Ishikawa (cell line): Measurements from ENCODE around the gene AMPD2.

Experiments
- CEBPB ChIP-seq: IDR thresholded peaks from 2 replicates; pipeline ENCODE4 v1.6.1; 2012
- CREB1 ChIP-seq: IDR thresholded peaks from 2 replicates; pipeline ENCODE4 v1.6.1; 2012; ENCODE audit warnings: low read depth
- EGR1 ChIP-seq: IDR thresholded peaks from 2 replicates; pipeline ENCODE4 v1.6.1; 2012
- EP300 ChIP-seq: IDR thresholded peaks from 2 replicates; pipeline ENCODE4 v1.6.1; 2012; ENCODE audit warnings: borderline replicate concordance
- FOXM1 ChIP-seq: IDR thresholded peaks from 2 replicates; pipeline ENCODE4 v1.6.1; 2012; ENCODE audit warnings: low read depth, borderline replicate concordance
- MAX ChIP-seq: IDR thresholded peaks from 2 replicates; pipeline ENCODE4 v1.6.1; 2012
- NFIC ChIP-seq: IDR thresholded peaks from 2 replicates; pipeline ENCODE4 v1.6.1; 2012
- RAD21 ChIP-seq: IDR thresholded peaks from 2 replicates; pipeline ENCODE4 v1.6.1; 2012; ENCODE audit warnings: low read depth
- REST ChIP-seq: IDR thresholded peaks from 2 replicates; pipeline ENCODE4 v1.6.1; 2012; ENCODE audit warnings: low read depth, mild to moderate bottlenecking
- TAF1 ChIP-seq: IDR thresholded peaks from 2 replicates; pipeline ENCODE4 v1.6.1; 2012; ENCODE audit warnings: low read depth, mild to moderate bottlenecking
- TCF12 ChIP-seq: IDR thresholded peaks from 2 replicates; pipeline ENCODE4 v1.6.1; 2012; ENCODE audit warnings: low read depth
- TEAD4 ChIP-seq: IDR thresholded peaks from 2 replicates; pipeline ENCODE4 v1.6.1; 2012
- USF1 ChIP-seq: IDR thresholded peaks from 2 replicates; pipeline ENCODE4 v1.6.1; 2012
- YY1 ChIP-seq: IDR thresholded peaks from 2 replicates; pipeline ENCODE4 v1.6.1; 2012; ENCODE audit warnings: low read depth
- ZBTB7A ChIP-seq: IDR thresholded peaks from 2 replicates; pipeline ENCODE4 v1.6.1; 2012; ENCODE audit warnings: low read depth

The AMPD2 gene

GRCh38 chr1:109619576-109620400 lies at the start of gene AMPD2, which contains the start of gene GNAT2:
Gene AMPD2, plus strand, starts transcription at chr1:109619837. Its CDS starts 1,339 bp downstream, at chr1:109621176.
Gene GNAT2, minus strand, starts transcription at chr1:109619616. Its CDS starts 6,746 bp downstream, at chr1:109612870.
- TF ChIP-seq FOXM1 (no peak), USF1 (peak; percentile 91), NFIC (0 out of 2 replicates have a peak, but pooled peaks have one; percentile 22), YY1 (peak; percentile 69), TEAD4 (no peak), REST (no peak), EP300 (peak; percentile 29; the same call in 1 of the 2 replicates), CEBPB (no peak), TCF12 (no peak; the same call in 1 of the 2 replicates), ZBTB7A (peak; percentile 94; the same call in 1 of the 2 replicates), TAF1 (peak; percentile 63), EGR1 (0 out of 2 replicates have a peak, but pooled peaks have one; percentile 22), MAX (peak; percentile 98), RAD21 (no peak), CREB1 (no peak)

- 0 out of 2 replicates have a peak, but pooled peaks have one; percentile 42 for TF ChIP-seq TEAD4
- no peak for TF ChIP-seq YY1
- TF ChIP-seq ZBTB7A, result no peak
- TF ChIP-seq EGR1, result no peak
- no peak for TF ChIP-seq FOXM1
- peak; percentile 24; the same call in 1 of the 2 replicates for TF ChIP-seq CEBPB
Observed at GRCh38 chr1:109570414-109570813, 49.2 kb upstream of the AMPD2 start.

- no peak for TF ChIP-seq TCF12
- no peak for TF ChIP-seq FOXM1
Observed at GRCh38 chr1:109573785-109574184, 45.9 kb upstream of the AMPD2 start.

GRCh38 chr1:109578947-109579443 lies 40.6 kb upstream of the AMPD2 start:
- TF ChIP-seq REST (no peak), FOXM1 (no peak), RAD21 (no peak), CEBPB (no peak), USF1 (no peak), MAX (no peak)

GRCh38 chr1:109579491-109579890 lies 40.1 kb upstream of the AMPD2 start:
- TF ChIP-seq EP300, result no peak
- no peak for TF ChIP-seq TEAD4
- TF ChIP-seq CEBPB, result no peak
- no peak for TF ChIP-seq CREB1
- no peak for TF ChIP-seq ZBTB7A
- TF ChIP-seq FOXM1, result no peak
- TF ChIP-seq MAX, result no peak
- TF ChIP-seq USF1, result no peak
- no peak for TF ChIP-seq YY1
- no peak for TF ChIP-seq TAF1
- no peak for TF ChIP-seq REST
- no peak for TF ChIP-seq TCF12
- TF ChIP-seq EGR1, result no peak
- TF ChIP-seq RAD21, result no peak
- no peak for TF ChIP-seq NFIC
